Measurements from ENCODE around the gene FOXP2.

Gene FOXP2

DNA sequence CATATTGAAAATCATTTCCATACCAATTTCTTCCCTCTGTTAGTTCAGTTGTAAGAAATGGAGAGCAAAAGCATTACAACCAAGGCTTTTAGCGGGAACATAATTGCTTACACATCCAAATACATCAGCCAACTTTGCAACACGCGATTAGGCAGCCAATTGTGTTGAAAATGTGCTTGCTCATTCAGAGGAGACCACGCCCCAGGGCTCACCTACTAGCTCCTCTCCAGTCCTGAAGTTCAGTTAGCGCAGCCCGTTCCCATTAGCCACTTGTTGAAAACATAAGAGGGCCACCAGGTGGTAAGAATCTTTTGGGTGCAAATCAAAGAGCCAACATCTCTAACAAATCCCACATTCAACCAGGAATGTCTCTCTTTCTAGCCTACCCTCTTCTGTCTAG is 294.0 kb downstream of the FOXP2 start:
- in situ Hi-C loops (cut with MboI; ENCODE audit: low sequenced_read_pairs), result no loop called here

DNA sequence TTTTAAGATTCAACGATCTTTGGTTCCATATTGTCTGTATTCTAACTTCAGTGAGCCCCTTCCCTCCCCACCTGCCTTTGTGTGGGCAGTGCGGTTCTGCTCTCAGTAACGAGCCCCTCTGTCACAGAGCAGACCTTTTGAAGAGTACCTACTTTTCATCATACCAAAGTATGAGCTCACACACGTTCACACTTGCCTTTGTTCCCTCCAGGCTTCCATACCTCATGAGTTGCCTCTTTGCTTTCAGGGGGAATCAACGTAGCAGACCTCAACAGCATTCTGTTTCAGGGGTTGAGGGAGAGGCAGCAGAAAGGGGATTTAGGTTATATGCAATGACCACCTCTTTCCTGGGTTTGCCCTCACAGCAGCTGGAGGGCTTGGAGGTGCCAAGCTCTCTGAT is 295.9 kb downstream of the FOXP2 start:
- in situ Hi-C loops (cut with MboI; ENCODE audit: low sequenced_read_pairs), result no loop called here

DNA sequence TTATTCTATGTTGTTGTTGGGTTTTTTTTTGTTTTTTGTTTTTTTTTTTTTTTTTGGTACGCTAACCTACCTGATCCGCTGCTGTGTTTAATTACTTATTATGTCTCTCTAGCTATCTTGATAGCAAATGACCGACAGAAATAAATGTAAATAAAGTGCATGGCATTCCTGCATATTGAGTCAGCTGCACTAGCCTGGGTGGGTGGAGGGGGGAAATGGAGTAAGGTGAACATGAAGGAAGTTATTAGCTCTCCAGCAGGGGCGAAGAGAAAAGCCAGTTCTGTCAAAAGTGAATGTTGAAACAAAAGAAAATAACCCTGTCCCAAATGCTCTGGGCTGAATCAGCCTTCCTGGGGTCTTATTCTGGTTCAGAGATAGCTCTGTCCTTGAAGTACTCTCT is 296.6 kb downstream of the FOXP2 start:
- in situ Hi-C loops (cut with MboI; ENCODE audit: low sequenced_read_pairs), result no loop called here

DNA sequence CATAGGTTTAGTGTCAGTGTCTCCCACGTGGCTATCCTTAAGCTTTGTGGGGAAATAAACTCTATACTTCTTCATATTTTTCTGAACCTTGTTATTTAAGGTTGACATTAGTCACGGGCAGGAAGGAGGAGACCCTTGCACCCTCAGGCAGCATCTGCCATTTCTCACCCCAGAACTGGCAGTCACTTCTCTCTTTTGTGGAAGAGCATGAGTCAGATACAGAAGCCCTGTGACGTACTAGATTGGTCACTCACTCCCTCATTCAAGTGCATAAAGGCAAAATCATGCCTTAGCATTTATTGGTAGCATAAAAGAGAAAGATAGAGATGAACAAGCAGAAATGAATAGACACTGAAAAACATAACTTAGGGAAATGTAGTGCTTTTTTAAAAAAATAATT is 301.3 kb downstream of the FOXP2 start:
- in situ Hi-C loops (cut with MboI; ENCODE audit: low sequenced_read_pairs), result no loop called here

DNA sequence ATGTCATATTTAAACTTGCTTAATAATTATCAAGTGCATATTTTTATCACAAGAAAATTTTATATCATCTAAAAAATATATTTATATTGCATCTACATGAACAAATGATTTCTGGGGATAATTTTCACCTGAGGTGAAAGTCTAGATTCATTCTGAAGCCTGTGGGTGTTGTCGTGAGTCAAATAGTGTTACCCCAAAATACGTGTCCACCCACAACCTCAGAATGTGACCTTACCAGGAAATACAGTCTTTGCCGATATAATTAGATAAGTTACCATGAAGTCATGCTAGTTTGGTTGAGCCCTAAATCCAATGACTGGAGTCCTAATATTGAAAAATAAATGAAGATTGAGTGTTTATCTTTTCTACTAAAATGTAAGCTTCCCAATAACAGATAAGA is 304.2 kb downstream of the FOXP2 start:
- in situ Hi-C loops (cut with MboI; ENCODE audit: low sequenced_read_pairs), result no loop called here

DNA sequence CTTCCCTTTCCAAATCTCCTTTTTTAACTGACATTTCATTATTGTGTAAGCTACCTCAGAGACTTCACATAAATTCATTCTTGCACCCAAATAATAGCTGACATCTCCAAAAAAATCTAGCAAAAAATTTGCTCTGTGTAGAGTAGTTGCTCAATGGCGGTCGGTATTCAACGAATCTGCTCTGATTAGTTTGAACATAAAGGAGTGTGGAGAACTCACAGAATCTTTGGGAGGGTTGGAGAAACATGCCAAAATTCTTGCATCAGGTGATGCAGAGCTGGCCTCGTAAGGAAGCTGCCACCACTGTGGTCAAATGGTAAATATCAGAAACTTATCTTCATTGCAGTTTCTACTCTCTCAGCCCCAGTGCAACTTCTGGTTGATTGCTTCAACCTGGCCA is 306.1 kb downstream of the FOXP2 start:
- in situ Hi-C loops (cut with MboI; ENCODE audit: low sequenced_read_pairs), result no loop called here

- in situ Hi-C loops (cut with MboI; ENCODE audit: low sequenced_read_pairs), result no loop called here
Observed at GRCh38 chr7:114722562-114722961, 307.9 kb downstream of the FOXP2 start.

DNA sequence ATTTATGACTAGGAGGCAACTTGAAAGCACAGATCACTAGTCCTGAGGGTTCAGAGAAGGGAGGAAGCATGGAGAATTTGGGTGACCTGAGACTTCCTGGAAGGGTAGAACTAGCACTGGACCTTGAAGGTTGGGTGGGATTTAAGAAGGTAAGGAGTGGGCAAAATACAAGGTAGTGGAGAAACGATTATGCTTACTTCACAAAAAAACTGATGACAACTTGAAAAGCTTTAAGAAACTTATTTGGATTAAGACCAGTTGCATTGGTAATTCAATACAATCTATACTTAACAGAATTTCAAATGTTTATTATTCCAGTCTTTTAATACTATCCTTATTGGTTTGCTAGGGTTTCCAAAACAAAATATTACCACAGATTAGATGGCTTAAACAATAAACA is 308.7 kb downstream of the FOXP2 start:
- in situ Hi-C loops (cut with MboI; ENCODE audit: low sequenced_read_pairs), result no loop called here

- in situ Hi-C loops (cut with MboI; ENCODE audit: low sequenced_read_pairs), result no loop called here
Observed at GRCh38 chr7:114740095-114740494, 325.5 kb downstream of the FOXP2 start.

DNA sequence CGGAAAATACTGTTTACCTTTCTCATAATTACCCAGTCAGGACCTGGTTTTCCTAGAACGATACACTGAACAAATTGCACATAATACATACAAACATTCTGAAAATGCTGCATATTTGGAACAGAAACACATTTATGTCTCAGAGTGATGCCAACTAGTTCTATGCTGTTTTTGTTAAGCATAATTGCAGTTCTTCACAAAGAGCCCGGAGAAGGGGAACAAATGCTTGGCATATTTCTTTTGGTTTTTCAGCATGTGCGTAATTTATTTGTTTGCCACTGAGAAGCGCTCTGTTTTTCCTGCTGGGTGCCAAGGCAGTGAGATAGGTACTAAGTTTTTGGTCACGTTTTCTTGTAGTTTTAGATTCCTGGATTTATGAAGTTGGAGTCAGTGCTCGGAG is 326.3 kb downstream of the FOXP2 start:
- in situ Hi-C loops (cut with MboI; ENCODE audit: low sequenced_read_pairs), result no loop called here

- in situ Hi-C loops (cut with MboI; ENCODE audit: low sequenced_read_pairs), result no loop called here
Observed at GRCh38 chr7:114741911-114742310, 327.3 kb downstream of the FOXP2 start.
